IPS-20b (cell line): ENCODE results near the gene NTRK2.

ENCODE experiments used
- H3K27ac ChIP-seq: one replicate; pipeline ENCODE4 v1.5.1; 2013; ENCODE audit warnings: low read length
- H3K27me3 ChIP-seq: 2 replicates; pipeline ENCODE4 v1.6.1; 2013; ENCODE audit warnings: mild to moderate bottlenecking, low read length, inconsistent platforms; ENCODE audit not compliant: insufficient read depth
- H3K36me3 ChIP-seq: 2 replicates; pipeline ENCODE4 v1.6.1; 2013; ENCODE audit warnings: low read depth, mild to moderate bottlenecking, inconsistent platforms, low read length, moderate library complexity; ENCODE audit not compliant: insufficient read depth
- H3K4me1 ChIP-seq: 2 replicates; pipeline ENCODE4 v1.6.1; 2013; ENCODE audit warnings: mild to moderate bottlenecking, control low read depth, inconsistent platforms, low read length, moderate library complexity; ENCODE audit not compliant: insufficient read depth
- H3K4me3 ChIP-seq: 2 replicates; pipeline ENCODE4 v1.5.1; 2013; ENCODE audit warnings: mild to moderate bottlenecking, low read length, inconsistent platforms
- H3K9ac ChIP-seq: 2 replicates; pipeline ENCODE4 v1.6.1; 2013; ENCODE audit warnings: low read depth, mild to moderate bottlenecking, inconsistent platforms, low read length, moderate library complexity
- H3K9me3 ChIP-seq: 2 replicates; pipeline ENCODE4 v1.6.1; 2013; ENCODE audit warnings: mild to moderate bottlenecking, low read depth, low read length, inconsistent platforms; ENCODE audit not compliant: insufficient read depth

Gene NTRK2

GRCh38 chr9:84949971-84950370 lies 280.4 kb downstream of the NTRK2 start:
- no peak overlapping the region for H3K9ac ChIP-seq
- H3K36me3 ChIP-seq = no peaks in the 10 kb centered on the region
- H3K27me3 ChIP-seq = peaks cover 8% of the 10 kb centered on the region
- H3K27ac ChIP-seq = no peak overlapping the region
- no peak overlapping the region for H3K4me3 ChIP-seq
- H3K9me3 ChIP-seq = no peaks in the 10 kb centered on the region
- H3K4me1 ChIP-seq = peaks cover 4% of the 10 kb centered on the region; the same call in 1 of the 2 replicates

GRCh38 chr9:84950879-84951811 lies 281.6 kb downstream of the NTRK2 start:
- H3K36me3 ChIP-seq = no peaks in the 10 kb centered on the region
- H3K4me3 ChIP-seq = no peak overlapping the region
- no peak overlapping the region for H3K9ac ChIP-seq
- H3K9me3 ChIP-seq = no peaks in the 10 kb centered on the region
- H3K4me1 ChIP-seq = peaks cover 4% of the 10 kb centered on the region; the same call in 1 of the 2 replicates
- peaks cover 8% of the 10 kb centered on the region for H3K27me3 ChIP-seq
- no peak overlapping the region for H3K27ac ChIP-seq

- Histone ChIP-seq H3K9me3 (no peaks in the 10 kb centered on the region), H3K27me3 (peaks cover 8% of the 10 kb centered on the region), H3K27ac (no peak overlapping the region), H3K4me3 (no peak overlapping the region), H3K4me1 (peaks cover 4% of the 10 kb centered on the region; the same call in 1 of the 2 replicates), H3K36me3 (no peaks in the 10 kb centered on the region), H3K9ac (no peak overlapping the region)
These were observed 283.8 kb downstream of the NTRK2 start for GRCh38 chr9:84953252-84953773.

- Histone ChIP-seq H3K4me1 (peaks cover 4% of the 10 kb centered on the region; the same call in 1 of the 2 replicates), H3K4me3 (no peak overlapping the region), H3K9ac (no peak overlapping the region), H3K9me3 (no peaks in the 10 kb centered on the region), H3K27me3 (peaks cover 8% of the 10 kb centered on the region), H3K36me3 (no peaks in the 10 kb centered on the region), H3K27ac (no peak overlapping the region)
These were observed 284.5 kb downstream of the NTRK2 start for GRCh38 chr9:84953797-84954705.

GRCh38 chr9:84955155-84955554 lies 285.6 kb downstream of the NTRK2 start:
- H3K9me3 ChIP-seq = no peaks in the 10 kb centered on the region
- H3K4me3 ChIP-seq = no peak overlapping the region
- peaks cover 4% of the 10 kb centered on the region; the same call in 1 of the 2 replicates for H3K4me1 ChIP-seq
- no peak overlapping the region for H3K9ac ChIP-seq
- H3K27ac ChIP-seq = no peak overlapping the region
- no peaks in the 10 kb centered on the region for H3K36me3 ChIP-seq
- peaks cover 8% of the 10 kb centered on the region for H3K27me3 ChIP-seq

- no peaks in the 10 kb centered on the region for H3K9me3 ChIP-seq
- no peak overlapping the region for H3K9ac ChIP-seq
- no peak overlapping the region for H3K27ac ChIP-seq
- H3K4me3 ChIP-seq = no peak overlapping the region
- peaks cover 8% of the 10 kb centered on the region for H3K27me3 ChIP-seq
- H3K36me3 ChIP-seq = no peaks in the 10 kb centered on the region
- H3K4me1 ChIP-seq = peaks cover 4% of the 10 kb centered on the region; the same call in 1 of the 2 replicates
These were observed 286.4 kb downstream of the NTRK2 start for GRCh38 chr9:84955971-84956370.

- Histone ChIP-seq H3K4me3 (no peak overlapping the region), H3K27me3 (peaks cover 6% of the 10 kb centered on the region), H3K9ac (no peak overlapping the region), H3K36me3 (no peaks in the 10 kb centered on the region), H3K4me1 (no peaks in the 10 kb centered on the region), H3K9me3 (no peaks in the 10 kb centered on the region), H3K27ac (no peak overlapping the region)
These were observed 289.8 kb downstream of the NTRK2 start for GRCh38 chr9:84959339-84959738.

- H3K27me3 ChIP-seq = no peaks in the 10 kb centered on the region
- no peak overlapping the region for H3K4me3 ChIP-seq
- H3K9me3 ChIP-seq = no peaks in the 10 kb centered on the region
- H3K9ac ChIP-seq = no peak overlapping the region
- H3K27ac ChIP-seq = no peak overlapping the region
- H3K4me1 ChIP-seq = no peaks in the 10 kb centered on the region
- no peaks in the 10 kb centered on the region for H3K36me3 ChIP-seq
These were observed 297.6 kb downstream of the NTRK2 start for GRCh38 chr9:84966876-84967830.

- H3K27me3 ChIP-seq = no peaks in the 10 kb centered on the region
- H3K36me3 ChIP-seq = no peaks in the 10 kb centered on the region
- H3K4me1 ChIP-seq = no peaks in the 10 kb centered on the region
- no peaks in the 10 kb centered on the region for H3K9me3 ChIP-seq
- no peak overlapping the region for H3K9ac ChIP-seq
- H3K27ac ChIP-seq = no peak overlapping the region
- no peak overlapping the region for H3K4me3 ChIP-seq
These were observed 299.6 kb downstream of the NTRK2 start for GRCh38 chr9:84969084-84969483.

- Histone ChIP-seq H3K4me1 (no peaks in the 10 kb centered on the region), H3K4me3 (no peak overlapping the region), H3K27ac (no peak overlapping the region), H3K27me3 (no peaks in the 10 kb centered on the region), H3K9me3 (no peaks in the 10 kb centered on the region), H3K9ac (no peak overlapping the region), H3K36me3 (no peaks in the 10 kb centered on the region)
These were observed 300.2 kb downstream of the NTRK2 start for GRCh38 chr9:84969736-84970135.
